Epidermal melanocyte (primary cell): ENCODE data around the gene MYO7A.

ENCODE experiments used
- DNase-seq: peaks from one replicate; pipeline ENCODE4 v3.0.0; 2011; ENCODE audit warnings: low spot score; ENCODE audit not compliant: insufficient read length

The MYO7A gene

DNA sequence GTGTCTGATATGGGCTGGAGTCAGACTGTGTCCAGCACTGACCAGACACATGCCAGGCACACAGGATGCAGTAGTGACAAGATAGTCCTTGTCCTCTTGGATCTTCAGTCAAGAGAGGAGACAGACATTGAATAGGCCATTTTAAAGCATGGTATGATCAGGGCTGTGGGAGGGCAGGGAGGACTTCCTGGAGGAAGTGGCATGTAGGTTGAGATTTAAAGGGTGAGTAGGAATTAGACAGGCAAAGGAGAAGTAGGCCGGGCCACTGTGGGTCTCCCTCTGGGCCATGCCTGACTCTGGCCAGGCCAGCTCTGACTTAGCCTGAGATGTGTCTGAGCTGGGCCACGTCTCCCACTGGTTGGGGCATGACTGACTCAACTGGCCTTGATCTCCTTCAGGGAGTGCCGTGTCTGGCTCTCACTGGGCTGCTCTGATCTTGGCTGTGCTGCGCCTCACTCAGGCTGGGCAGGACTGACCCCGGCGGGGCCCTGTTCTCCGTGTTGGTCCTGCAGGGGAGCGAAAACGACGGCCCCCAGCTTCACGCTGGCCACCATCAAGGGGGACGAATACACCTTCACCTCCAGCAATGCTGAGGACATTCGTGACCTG lies 71.2 kb downstream of the MYO7A start:
- DNase-seq: no peak

DNA sequence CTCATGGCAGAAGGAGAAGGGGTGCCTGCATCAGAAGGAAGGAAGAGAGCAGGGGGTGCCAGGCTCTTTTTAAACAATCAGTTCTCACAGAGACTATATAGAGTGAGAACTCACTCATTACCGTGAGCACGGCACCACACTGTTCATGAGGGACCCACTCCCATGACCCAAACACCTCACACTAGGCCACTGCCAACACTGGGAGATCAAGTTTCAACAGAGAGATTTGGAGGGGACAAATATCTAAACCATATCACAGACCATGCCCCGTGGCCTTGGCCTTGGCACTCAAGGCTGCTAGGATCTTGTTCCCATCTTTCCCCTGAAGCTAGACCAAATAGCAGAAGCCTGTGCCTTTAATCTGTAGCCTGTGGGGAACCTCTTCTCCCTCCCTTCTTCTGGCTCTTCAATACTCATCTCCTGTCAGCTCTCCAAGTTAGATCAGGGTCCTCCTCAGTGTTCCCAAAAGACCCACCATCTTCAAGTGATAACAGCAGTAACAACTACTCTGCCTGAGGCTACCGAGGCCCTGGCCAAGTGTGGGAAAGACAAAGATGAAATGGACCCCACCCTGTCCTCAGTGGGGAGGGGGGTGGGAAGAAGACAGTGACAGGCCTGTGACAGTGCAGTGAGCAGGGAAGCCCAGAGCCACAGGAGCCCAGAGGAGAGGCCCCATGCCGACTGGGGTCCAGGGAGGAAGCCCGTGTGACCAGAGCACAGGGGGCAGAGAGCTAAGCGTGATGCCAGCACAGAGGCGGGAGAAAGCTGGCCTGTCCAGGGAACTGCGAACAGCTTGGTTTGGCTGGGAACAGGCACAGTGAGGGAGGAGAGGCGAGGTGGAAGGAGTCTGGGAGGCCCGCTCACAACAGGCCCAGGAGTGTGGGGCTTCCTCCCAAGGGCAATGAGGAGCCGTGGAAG lies 72.6 kb downstream of the MYO7A start:
- no peak for DNase-seq

DNA sequence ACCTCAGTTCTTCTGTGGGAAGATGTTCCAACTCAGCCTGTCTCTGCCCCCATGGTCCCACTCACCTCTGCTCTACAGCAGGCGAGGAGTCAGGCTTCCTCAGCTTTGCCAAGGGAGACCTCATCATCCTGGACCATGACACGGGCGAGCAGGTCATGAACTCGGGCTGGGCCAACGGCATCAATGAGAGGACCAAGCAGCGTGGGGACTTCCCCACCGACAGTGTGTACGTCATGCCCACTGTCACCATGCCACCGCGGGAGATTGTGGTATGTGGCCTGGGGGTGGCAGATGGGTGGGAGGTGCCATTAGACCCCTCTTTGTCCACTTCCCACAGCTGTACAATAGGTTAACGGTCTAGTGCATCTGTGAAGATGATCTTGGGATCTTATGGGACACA lies 73.3 kb downstream of the MYO7A start:
- DNase-seq: no peak

DNA sequence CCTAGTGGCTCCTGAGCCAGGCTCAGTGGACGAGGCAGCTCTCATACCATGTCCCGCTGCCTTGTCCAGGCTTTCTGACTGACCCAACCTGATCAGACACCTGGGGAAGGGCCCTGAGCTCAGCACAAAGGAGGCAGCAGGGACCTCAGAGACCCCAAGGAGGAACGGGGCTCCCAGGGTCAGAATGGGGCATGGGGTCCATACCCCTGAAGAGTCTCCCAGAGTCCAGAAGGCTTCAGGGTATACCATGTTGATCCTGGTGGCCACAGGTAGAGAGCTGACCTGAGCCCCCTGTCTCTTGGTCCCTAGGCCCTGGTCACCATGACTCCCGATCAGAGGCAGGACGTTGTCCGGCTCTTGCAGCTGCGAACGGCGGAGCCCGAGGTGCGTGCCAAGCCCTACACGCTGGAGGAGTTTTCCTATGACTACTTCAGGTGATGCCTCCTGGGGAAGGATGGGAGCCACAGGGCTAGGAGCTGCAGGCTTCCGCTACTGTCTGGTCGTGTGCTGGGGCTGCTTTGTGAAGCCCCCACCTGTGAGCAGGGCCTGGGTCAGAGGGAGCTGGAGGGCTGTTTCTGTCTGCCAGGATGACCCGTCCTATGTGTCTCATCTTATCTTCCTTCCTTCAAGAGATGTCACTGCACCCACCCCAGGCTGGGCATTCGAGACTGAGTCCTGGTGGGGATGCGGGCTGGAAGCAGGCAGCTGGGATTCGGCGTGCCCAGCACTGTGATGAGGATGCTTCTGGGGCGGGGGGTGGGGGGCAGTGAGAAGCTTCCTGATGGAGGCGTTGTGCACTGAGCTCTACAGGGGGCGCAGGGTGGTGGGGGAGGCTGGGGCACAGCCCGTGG lies 74.2 kb downstream of the MYO7A start:
- DNase-seq: no peak

DNA sequence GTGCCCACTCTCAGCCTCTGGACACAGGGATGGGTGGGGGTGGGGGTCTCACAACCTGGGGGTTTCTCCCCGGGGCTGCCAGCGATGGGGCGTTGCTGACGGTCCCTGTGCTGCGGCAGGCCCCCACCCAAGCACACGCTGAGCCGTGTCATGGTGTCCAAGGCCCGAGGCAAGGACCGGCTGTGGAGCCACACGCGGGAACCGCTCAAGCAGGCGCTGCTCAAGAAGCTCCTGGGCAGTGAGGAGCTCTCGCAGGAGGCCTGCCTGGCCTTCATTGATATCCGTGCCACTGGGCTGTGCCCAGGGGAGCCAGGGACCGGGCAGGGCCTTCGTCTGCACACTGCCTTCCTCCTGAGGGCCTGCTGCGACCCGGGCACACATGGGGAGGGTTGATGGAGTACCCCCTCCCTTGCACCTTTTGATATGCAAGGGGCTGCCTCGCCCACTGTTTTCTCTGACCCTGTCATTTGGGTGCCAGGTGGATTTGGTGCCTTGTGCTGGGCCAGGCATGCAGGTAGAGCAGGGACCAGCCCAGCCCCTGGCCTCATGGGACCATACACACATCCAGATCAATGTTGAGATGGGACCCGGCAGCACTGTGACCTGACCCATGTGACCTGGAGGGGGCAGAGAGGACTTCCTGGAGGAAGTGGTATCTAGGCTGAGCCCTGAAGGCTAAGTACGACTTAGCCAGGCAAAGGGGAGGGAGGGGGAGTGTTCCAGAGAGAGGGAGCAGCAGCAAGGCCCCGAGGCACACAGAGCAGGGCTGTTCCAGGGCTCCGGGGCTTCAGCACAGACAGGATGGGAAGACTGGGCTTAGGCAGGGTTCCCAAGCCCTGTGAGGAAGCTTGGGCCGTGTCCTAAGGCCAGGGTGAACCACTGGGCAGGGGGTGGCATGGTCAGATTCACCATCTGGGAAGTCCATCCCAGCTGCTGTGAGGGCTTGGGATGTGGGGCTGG lies 75.2 kb downstream of the MYO7A start:
- no peak for DNase-seq

DNA sequence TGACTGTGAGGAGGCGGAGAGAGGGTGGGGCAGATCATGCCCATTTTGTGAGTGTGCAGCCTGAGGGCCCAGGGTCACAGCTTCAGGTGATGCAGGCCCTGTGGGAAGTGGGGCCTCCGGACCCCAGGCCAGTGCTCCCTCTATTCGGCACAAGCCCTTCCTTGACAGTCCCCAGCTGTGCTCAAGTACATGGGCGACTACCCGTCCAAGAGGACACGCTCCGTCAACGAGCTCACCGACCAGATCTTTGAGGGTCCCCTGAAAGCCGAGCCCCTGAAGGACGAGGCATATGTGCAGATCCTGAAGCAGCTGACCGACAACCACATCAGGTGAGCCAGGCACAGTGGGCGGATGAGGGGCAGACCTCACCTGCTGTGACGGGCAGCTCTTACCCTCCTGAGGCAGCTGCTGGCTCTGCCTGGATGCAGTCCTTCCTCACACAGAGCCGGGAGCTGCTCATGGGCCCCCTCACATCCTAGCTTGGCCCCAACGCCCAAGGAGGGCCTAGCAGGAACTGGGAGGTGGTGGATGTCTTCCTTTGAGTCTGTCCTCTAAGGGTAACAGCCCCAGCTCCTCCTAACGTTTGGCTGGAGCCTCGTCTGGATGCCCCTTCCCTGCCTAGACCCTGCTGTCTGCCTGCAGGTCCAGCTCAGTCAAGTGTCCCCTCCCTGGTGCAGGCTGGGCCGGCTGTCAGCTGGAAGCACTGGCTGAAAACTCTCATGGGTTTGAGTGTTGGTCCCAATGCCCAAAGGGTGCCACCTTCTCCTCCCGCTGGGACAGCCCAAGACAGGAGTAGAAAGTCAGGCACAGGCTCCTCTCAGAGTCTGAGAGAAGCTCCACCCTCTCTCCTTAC lies 76.1 kb downstream of the MYO7A start:
- no peak for DNase-seq

DNA sequence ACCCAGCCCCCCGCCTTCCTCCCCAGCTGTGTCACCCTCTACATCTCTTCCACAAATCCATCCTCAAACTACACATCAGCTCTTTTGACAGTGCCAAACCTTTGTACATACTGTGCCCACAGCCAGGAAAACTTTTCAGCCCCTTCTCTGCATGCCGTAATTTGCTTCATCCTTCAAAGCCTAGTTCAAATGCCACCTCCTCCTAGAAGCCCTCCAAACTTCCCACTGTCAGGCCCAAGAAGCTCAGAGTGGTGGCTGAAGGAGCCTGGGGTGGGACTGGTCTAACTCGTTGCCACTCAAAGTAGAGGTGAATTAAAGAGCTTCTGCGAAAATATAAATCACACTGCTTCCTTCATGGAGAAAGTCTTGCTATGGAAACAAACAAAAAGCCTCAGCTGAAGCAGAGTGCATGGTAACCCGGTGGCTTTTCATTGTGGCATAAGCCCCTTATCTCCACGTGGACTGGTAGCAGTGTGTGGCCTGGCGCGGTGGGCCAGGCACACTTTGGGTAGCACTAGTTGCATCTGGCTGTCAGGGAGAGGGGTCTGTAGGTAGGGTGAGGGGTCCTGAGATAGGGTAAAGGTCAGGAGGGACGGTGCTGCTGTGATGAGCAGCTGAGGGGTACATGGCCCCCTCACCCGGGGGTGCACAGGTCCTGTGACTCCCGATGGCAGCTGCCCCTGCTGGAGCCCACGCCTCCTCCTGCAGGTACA lies 76.9 kb downstream of the MYO7A start:
- no peak for DNase-seq

DNA sequence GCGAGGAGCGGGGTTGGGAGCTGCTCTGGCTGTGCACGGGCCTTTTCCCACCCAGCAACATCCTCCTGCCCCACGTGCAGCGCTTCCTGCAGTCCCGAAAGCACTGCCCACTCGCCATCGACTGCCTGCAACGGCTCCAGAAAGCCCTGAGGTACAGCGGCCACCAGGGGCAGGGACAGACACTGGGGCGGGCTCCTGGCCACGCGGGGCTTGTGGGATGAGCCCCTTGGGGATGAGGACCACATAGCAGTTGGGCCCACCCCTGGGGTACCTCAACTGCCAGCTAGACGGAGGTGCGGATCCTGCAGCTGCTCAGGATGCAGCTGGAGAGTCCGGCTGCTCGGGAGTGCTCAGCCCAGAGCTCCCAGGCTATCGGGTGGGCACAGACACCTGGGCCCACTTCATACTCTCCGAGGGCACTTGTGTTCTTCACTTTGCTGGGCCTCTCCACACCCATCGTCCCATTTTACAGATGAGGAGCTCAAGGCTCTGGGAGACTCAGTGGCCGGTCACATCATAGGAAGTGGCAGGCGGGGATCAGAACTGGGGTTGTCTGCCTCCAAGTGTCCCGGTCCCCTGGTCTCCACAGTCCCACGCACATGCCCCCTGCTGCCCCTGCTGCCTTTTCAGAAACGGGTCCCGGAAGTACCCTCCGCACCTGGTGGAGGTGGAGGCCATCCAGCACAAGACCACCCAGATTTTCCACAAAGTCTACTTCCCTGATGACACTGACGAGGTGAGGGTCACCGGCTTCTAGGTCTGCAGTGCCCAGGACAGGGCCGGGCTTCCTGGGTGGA lies 77.6 kb downstream of the MYO7A start:
- DNase-seq: no peak

DNA sequence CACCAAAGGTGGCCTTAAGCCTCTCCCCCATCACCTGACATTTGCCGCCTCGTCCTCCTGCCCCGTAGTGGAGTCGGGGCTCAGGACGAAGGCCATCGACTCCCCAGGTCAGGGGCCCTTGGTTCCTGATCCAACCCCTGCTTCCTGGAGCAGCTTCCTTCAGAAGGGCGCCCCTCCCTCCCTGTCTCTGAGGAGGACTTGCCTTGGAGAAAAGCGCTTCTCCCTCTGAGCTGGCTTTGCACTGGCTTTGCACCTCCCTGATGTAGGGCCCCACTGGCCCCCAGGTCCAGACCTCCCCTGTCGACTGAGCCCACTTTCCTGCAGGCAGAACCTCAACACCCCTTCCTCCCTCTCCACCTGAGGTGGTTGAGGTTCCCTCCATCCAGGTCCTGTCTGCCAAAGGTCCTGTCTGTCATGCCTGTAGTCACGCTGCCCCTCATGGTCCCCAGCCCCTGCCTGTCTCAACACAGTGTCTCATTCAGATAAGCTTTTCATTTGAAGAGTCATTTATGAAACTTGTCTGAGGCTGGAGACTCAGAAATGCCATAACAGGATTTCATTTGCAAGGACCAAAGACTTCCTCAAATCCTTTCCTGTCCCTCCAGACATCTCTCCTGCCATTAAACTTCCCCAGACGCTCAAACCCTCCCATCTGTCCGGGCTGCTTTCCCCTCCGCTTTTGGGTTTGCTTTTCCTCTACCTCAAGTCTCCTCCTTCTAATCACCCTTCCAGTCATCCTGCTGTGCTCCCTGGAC lies 78.4 kb downstream of the MYO7A start:
- no peak for DNase-seq

DNA sequence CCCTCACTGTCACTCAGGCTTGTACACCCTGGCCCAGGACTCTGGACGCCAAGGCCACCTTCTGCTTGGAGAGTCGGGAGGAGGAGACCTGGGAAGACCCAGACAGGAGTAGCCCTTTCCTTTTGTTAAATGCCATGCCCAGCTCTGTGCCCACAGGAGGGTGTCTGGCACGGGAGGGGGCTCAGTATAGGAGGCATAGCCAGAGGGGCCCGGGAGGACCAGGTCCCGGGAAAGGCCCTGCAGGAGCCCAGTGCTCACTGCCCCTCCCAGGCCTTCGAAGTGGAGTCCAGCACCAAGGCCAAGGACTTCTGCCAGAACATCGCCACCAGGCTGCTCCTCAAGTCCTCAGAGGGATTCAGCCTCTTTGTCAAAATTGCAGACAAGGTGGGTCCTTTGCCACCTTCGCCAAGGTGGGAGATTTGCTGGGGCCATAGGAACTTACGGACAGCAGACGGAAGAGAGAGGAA lies 79.0 kb downstream of the MYO7A start:
- DNase-seq: no peak

DNA sequence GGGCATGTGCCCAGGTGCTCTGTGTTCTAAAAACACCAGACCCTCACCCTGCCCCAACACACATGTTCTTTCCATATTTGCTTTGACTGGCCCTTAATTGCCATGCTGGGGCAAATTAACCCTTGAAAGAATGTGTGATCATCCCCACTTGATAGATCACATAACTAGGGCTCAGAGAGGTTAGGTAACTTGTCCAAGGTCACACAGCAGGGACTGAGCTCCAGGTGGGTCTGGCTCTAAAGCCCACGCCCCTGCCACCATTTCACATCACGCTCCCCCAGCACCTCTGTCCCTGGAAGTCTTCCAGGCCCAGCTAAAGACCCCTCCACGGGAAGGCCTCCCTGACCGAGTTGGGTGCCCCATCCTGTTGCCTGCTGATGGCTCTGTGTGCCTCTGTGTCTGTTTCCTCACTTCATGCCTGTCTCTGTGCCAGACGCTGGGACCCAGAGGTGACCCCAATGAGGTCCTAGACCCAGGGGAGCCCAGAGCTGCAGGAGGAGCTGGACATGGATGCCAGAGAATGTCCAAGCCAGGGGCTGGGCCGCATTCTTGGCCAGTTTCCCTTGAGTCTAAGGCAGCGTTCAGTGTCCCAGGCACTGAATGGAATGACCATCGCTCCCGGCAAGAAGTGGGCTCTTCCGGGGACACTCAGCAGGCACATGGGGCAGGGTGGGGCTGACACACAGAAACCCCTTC lies 79.7 kb downstream of the MYO7A start:
- no peak for DNase-seq

DNA sequence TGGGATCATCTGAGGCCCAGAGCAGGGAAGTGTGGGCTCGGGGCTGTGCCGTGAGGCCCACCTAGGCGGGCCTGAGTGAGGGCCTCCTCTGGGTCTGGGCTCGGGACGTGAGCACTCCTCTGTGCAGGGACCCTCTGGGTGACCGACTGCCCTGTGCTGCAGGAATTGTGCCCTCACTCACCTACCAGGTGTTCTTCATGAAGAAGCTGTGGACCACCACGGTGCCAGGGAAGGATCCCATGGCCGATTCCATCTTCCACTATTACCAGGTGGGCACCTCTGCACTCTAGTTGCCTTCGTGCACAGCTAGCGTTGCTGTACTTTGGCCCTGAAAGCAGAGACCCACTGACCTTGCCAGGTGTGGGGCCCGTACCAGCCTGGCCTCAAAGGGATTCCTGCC lies 80.5 kb downstream of the MYO7A start:
- no peak for DNase-seq

DNA sequence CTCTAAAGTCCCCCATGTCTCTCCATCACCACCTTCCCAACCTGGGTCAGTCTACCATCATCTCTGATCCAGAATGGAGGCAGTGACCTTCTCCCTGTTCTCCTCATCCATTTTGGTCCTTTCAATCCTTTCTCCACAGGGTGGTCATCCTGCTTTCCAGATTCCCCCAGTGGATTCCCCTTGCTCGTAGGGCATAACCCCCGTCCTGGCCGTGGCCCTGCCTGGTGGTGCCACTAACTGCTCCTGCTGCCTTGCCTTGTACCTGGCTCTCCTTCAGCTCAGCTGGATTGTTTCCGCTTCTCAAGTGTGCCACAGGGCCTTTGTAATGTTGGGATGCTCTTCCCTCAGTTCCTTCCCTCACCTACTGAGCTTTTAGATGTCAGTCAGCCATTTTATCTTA lies 81.6 kb downstream of the MYO7A start:
- no peak for DNase-seq

DNA sequence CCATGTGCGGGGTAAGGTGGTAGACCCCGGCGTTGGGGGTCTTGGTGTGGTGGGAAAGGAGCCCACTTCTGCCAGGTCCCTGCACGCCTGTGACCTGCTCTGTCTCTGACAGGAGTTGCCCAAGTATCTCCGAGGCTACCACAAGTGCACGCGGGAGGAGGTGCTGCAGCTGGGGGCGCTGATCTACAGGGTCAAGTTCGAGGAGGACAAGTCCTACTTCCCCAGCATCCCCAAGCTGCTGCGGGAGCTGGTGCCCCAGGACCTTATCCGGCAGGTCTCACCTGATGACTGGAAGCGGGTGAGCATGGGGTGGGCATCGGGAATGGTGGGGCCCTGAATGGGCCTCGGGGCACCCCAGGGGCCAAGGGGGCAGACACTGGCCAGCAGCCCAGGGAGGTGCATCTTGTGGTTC lies 83.0 kb downstream of the MYO7A start:
- no peak for DNase-seq

DNA sequence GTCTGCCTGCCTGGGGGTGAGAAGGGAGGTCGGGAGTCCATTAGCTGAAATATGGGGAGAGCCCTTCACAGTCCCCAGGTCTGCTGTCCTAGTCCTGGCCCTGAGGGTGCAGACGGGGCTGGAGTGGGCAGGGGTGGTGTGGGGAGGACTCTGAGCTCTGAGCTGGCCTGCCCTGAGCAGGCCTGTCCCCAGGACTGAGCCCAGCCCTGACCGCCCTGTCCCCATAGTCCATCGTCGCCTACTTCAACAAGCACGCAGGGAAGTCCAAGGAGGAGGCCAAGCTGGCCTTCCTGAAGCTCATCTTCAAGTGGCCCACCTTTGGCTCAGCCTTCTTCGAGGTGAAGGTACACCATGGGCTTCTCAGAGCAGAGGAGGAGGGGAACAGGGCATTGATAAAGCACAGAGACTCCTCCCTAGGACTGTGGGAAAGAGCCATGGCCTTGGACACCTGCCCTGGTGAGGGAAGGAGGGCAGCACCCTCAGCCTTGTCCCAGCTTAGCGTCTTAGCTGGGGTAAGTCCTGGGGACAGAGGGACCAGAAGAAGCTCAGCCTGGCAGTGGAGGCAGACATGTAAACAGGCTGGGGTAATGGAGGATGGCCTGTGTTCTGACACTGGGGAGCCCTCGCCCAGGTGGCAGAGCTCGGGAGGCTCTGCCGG lies 83.7 kb downstream of the MYO7A start:
- DNase-seq: no peak

DNA sequence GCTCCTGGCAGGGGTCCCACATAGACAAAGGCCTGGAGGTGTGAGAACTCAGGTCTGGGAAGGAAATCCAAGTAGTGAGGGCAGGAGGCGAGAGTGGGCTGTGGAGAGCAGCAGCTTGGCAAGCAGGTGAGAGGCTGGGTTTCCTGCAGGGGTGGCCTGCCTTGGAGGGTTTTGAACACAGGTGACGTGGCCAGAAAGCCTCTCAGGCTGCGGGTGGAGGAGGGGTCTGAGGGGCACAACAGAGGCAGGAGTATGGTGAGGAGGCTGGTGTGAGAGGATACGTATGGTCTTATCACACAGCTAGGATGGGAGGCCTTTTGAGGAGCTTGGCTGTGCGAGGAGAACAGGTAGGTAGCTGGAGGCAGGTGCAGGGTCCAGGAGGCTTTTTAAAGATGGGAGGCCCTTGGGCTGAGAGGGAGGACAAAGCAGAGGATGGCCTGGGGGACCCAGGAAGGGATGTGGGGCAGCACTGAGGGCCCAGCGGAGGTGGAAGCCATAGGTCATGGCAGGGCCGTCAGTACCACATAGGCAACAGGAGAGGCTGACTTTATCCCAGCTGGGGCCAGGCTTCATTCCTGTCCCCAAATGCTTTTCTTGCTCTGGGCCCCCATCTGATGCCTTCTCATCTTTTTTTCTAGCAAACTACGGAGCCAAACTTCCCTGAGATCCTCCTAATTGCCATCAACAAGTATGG lies 84.4 kb downstream of the MYO7A start:
- DNase-seq: no peak
